HEK293T (cell line): ENCODE data around the gene GID8.

Source experiments
- CTCF ChIA-PET: fragments of 350-600 bp; formaldehyde crosslinking; extraction: SDS; loops from one replicate; lab custom pipeline; 2021; ENCODE audit warnings: antibody characterized with exemption, inconsistent platforms; lab: Yijun Ruan, JAX
- POLR2A ChIA-PET: fragments of 350-600 bp; formaldehyde crosslinking; extraction: SDS; loops from one replicate; lab custom pipeline; 2020; ENCODE audit warnings: antibody characterized with exemption, inconsistent platforms; lab: Yijun Ruan, JAX
- DNase-seq: peaks from one replicate; pipeline ENCODE4 v3.0.0; 2012; ENCODE audit warnings: mixed read lengths; ENCODE audit errors: extremely low spot score
- ARNT ChIP-seq: fragments of 450-650 bp; IDR thresholded peaks from 2 replicates; pipeline ENCODE4 v1.6.1; 2017; ENCODE audit warnings: mild to moderate bottlenecking
- BHLHE40 ChIP-seq: fragments of 450-650 bp; IDR thresholded peaks from 2 replicates; pipeline ENCODE4 v1.6.1; 2016; ENCODE audit warnings: mild to moderate bottlenecking, moderate library complexity, borderline replicate concordance
- CTBP1 ChIP-seq: fragments of 450-650 bp; IDR thresholded peaks from 2 replicates; pipeline ENCODE4 v1.6.1; 2016; ENCODE audit warnings: borderline replicate concordance
- ELF4 ChIP-seq: fragments of 450-650 bp; IDR thresholded peaks from 2 replicates; pipeline ENCODE4 v1.6.1; 2017; ENCODE audit warnings: antibody characterized with exemption
- FOXA1 ChIP-seq: fragments of 450-650 bp; IDR thresholded peaks from 2 replicates; pipeline ENCODE4 v1.6.1; 2016; ENCODE audit warnings: mild to moderate bottlenecking
- FOXK2 ChIP-seq: fragments of 450-650 bp; IDR thresholded peaks from 2 replicates; pipeline ENCODE4 v1.6.1; 2016; ENCODE audit warnings: mild to moderate bottlenecking
- FOXM1 ChIP-seq: fragments of 450-650 bp; IDR thresholded peaks from 2 replicates; pipeline ENCODE4 v1.6.1; 2017; ENCODE audit warnings: mild to moderate bottlenecking, borderline replicate concordance
- HDGF ChIP-seq: fragments of 450-650 bp; IDR thresholded peaks from 2 replicates; pipeline ENCODE4 v1.6.1; 2017; ENCODE audit warnings: antibody characterized with exemption, borderline replicate concordance
- L3MBTL2 ChIP-seq: fragments of 450-650 bp; conservative IDR thresholded peaks from 2 replicates; pipeline ENCODE4 v1.6.1; 2016; ENCODE audit warnings: mild to moderate bottlenecking
- NFRKB ChIP-seq: fragments of 450-650 bp; IDR thresholded peaks from 2 replicates; pipeline ENCODE4 v1.6.1; 2016; ENCODE audit warnings: mild to moderate bottlenecking, moderate library complexity
- SP1 ChIP-seq: fragments of 450-650 bp; IDR thresholded peaks from 2 replicates; pipeline ENCODE4 v1.6.1; 2017
- SUZ12 ChIP-seq: fragments of 450-650 bp; IDR thresholded peaks from 2 replicates; pipeline ENCODE4 v1.6.1; 2016; ENCODE audit warnings: mild to moderate bottlenecking
- TARDBP ChIP-seq: fragments of 450-650 bp; IDR thresholded peaks from 2 replicates; pipeline ENCODE4 v1.6.1; 2016
- ZNF384 ChIP-seq: fragments of 450-650 bp; IDR thresholded peaks from 2 replicates; pipeline ENCODE4 v1.6.1; 2016
- TF ChIP-seq, protein P1 (sequence below): fragments of 450-650 bp; IDR thresholded peaks from 2 replicates; pipeline ENCODE4 v1.6.1; 2016

Gene GID8

DNA sequence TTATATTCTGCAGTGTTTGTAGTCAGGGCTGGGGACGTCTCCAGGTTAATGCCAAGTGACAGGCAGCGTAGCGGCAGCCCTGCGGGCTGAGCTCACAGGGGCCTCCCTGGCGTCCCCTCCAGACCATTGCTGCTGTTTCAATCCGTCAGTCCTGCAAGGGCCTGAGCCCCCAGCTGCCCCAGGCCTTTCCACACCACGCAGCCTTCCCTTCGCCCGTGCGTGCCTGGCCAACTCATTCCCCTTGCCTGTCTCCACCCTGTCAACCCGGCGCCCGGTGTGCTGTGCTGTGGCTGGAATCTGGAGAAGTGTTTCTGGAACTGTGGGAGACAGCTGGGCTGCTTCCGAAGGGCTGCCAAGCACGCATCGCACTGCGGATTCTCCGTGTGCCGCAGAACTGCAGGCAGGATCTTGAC, 56.9 kb downstream of the GID8 start:
- ChIA-PET CTCF (no interaction called here), POLR2A (no interaction called here)
- TF ChIP-seq HDGF = no peak
- TF ChIP-seq TARDBP = no peak
- no peak for TF ChIP-seq NFRKB
- TF ChIP-seq FOXK2 = no peak
- TF ChIP-seq BHLHE40 = no peak
- TF ChIP-seq SUZ12 = no peak
- TF ChIP-seq FOXM1 = no peak
- no peak for TF ChIP-seq ZNF384
- TF ChIP-seq FOXA1 = no peak
- no peak for TF ChIP-seq SP1
- TF ChIP-seq L3MBTL2 = no peak
- no peak for DNase-seq

DNA sequence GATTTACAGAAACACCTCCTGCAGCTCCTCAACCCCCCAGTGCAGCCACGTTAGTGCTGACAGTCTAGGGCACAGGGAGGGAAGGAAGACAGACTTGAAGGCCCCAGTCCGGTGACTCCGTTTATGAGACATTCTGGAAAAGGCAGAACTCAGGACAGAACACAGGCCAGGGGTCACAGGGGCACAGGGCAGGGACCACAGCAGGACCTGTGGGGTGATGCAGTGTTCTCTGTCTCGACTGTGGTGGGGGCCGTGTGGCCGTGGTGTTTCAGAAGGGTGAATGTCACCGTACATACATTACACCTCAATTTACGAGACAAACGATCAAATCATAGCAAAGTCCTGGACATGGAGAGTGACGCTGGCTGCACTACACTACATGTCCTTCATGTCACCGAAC, 57.5 kb downstream of the GID8 start:
- no peak for TF ChIP-seq FOXK2
- ChIA-PET POLR2A (no interaction called here), CTCF (no interaction called here)
- DNase-seq = no peak

DNA sequence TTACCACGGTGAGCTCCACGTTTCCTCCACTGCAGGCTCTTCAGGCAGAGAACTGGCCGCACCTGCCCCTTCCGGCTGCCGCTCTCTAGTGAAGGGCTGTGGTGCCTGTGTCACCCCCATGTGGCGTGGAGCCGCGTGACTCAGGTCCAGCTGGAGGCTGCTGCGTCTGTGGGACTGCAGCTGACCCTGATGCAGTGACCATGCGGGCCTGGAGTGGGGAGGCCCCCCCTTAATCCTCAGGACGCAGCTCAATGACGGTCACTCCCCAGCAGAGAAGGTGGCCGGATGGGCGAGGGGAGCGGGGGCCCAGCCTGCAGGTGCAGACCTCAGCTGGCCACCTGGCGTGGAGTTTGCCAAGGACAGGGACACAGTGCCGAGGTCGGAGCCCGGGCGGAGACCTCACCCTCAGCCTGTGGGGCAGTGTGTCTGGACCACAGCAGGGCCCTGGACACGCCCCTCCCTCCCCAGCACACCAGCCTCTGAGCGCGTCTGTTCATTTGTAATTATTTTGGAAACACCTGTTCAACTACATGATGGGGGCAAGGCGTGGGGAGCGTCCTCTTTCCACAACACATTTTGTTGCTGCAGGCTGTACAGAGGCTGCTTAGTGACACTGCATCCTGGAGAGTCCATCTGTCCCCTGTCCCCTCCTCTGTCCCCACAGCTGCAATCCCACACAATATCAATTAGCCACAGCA, 58.1 kb downstream of the GID8 start:
- ChIA-PET CTCF (no interaction called here), POLR2A (no interaction called here)
- TF ChIP-seq TARDBP (no peak), SUZ12 (no peak), CTBP1 (no peak), FOXK2 (no peak), SP1 (no peak), NFRKB (no peak), FOXA1 (no peak), BHLHE40 (no peak), ZNF384 (no peak)
- DNase-seq = no peak

DNA sequence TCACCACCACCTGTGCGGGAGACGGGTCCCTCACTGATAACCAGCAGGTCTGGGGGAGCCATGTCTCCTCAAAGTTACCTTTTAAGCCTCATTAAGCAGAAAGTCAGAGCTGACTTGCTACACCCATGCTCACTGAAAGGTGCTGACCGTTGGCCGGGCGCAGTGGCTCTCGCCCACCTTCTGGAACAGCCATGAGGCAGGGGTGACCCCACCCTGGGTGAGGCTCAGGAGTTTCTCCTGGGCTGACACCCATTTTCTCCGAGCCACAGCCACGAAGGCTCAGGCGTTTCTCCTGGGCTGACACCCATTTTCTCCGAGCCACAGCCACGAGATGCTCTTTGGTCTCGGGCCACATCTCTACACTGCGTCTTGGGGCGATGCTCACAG, 58.6 kb downstream of the GID8 start:
- TF ChIP-seq SP1 = no peak
- TF ChIP-seq, protein P1, sequence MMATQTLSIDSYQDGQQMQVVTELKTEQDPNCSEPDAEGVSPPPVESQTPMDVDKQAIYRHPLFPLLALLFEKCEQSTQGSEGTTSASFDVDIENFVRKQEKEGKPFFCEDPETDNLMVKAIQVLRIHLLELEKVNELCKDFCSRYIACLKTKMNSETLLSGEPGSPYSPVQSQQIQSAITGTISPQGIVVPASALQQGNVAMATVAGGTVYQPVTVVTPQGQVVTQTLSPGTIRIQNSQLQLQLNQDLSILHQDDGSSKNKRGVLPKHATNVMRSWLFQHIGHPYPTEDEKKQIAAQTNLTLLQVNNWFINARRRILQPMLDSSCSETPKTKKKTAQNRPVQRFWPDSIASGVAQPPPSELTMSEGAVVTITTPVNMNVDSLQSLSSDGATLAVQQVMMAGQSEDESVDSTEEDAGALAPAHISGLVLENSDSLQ = no peak
- no peak for TF ChIP-seq FOXK2
- POLR2A ChIA-PET = no interaction called here

DNA sequence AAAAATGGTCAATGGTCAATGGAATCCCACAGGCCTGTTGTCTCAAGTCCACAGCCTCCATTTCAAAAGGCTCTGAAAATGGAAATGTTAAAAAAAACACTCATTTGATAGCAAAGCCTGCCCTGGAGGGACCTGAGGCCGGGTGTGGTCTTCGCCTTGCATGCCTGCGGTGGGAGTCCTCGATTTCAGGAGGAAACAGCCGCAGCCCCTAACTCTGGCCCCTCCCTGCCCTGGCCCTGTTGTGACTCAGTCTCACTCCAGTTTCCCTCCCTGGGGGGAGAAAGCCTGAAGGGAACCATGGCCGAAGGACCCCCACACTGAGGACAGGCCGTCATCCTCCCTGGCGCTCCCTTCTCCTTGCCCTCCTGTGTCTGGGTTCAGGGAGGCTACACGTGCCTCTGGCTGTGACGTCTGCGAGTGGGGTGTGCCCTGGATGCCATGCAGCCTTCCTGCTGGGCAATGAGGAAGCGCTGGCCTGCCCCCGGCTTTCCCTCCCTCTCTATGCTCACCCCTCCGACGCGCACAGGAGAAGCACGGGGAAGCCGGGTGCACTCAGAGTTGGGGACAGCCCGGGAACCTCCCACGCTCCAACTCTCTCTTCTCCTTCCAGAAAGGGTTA, 59.6 kb downstream of the GID8 start:
- ChIA-PET POLR2A (no interaction called here), CTCF (no interaction called here)
- no peak for TF ChIP-seq SP1
- TF ChIP-seq L3MBTL2 = no peak
- no peak for TF ChIP-seq ARNT
- no peak for TF ChIP-seq ELF4
- no peak for TF ChIP-seq FOXM1
- TF ChIP-seq CTBP1 = no peak
- TF ChIP-seq ZNF384 = no peak
- no peak for TF ChIP-seq SUZ12
- no peak for DNase-seq

More for the DNA sequence above, 58.6 kb downstream of the GID8 start:
- no peak for DNase-seq
- CTCF ChIA-PET = no interaction called here
